ENCODE measurements around the gene CAMK2D.

The CAMK2D gene

GRCh38 chr4:113419631-113420030 is 341.9 kb downstream of the CAMK2D start:
- H3K27ac ChIP-seq = peak overlapping the region; percentile 40; the same call in 1 of the 2 replicates
- no peak for TF ChIP-seq CTCF (conservative IDR thresholded peaks at IDR 0.05)

GRCh38 chr4:113411496-113411938 is 350.0 kb downstream of the CAMK2D start:
- no peak overlapping the region for H3K27ac ChIP-seq
- no peak for TF ChIP-seq CTCF (conservative IDR thresholded peaks at IDR 0.05)

- no peak for TF ChIP-seq CTCF (conservative IDR thresholded peaks at IDR 0.05)
- H3K27ac ChIP-seq = no peak overlapping the region
These were observed 350.9 kb downstream of the CAMK2D start for GRCh38 chr4:113410686-113411085.

GRCh38 chr4:113409181-113409580 is 352.4 kb downstream of the CAMK2D start:
- peak overlapping the region; percentile 86 for H3K27ac ChIP-seq
- no peak for TF ChIP-seq CTCF (conservative IDR thresholded peaks at IDR 0.05)

- TF ChIP-seq CTCF (conservative IDR thresholded peaks at IDR 0.05) = no peak; the same call in 1 of the 2 replicates
- peak overlapping the region; percentile 86 for H3K27ac ChIP-seq
These were observed 354.1 kb downstream of the CAMK2D start for GRCh38 chr4:113407409-113407808.

GRCh38 chr4:113406723-113407016 is 354.9 kb downstream of the CAMK2D start:
- no peak for TF ChIP-seq CTCF (conservative IDR thresholded peaks at IDR 0.05)
- H3K27ac ChIP-seq = peak overlapping the region; percentile 86

GRCh38 chr4:113405874-113406722 is 355.4 kb downstream of the CAMK2D start:
- H3K27ac ChIP-seq = peak overlapping the region; percentile 86

More at GRCh38 chr4:113405874-113406722, 355.4 kb downstream of the CAMK2D start:
- no peak for TF ChIP-seq CTCF (conservative IDR thresholded peaks at IDR 0.05)

All from VCaP (cell line).